T1000 (cell line): ENCODE results near the gene FBN2.
"Not testable (repeated sequence)": the region's sequence is repeated elsewhere in the genome, so short reads cannot be mapped to it uniquely, and the experiment has no call there.

ENCODE experiments used
- DNase-seq: peaks from one replicate; lab custom pipeline; 2025; ENCODE audit warnings: mixed read lengths; lab: John Stamatoyannopoulos, UW

Gene FBN2

GRCh38 chr5:128478386-128479368 lies 59.4 kb downstream of the FBN2 start:
- DNase-seq = no peak

GRCh38 chr5:128477944-128478343 lies 60.1 kb downstream of the FBN2 start:
- no peak for DNase-seq

GRCh38 chr5:128475693-128476092 lies 62.4 kb downstream of the FBN2 start:
- DNase-seq = no peak

GRCh38 chr5:128472919-128473318 lies 65.1 kb downstream of the FBN2 start:
- no peak for DNase-seq

- DNase-seq = no peak
Measured at GRCh38 chr5:128472036-128472435, 66.0 kb downstream of the FBN2 start.

GRCh38 chr5:128470663-128471062 lies 67.4 kb downstream of the FBN2 start:
- DNase-seq = no peak

- DNase-seq = no peak
Measured at GRCh38 chr5:128469912-128470311, 68.1 kb downstream of the FBN2 start.

GRCh38 chr5:128466980-128467379 lies 71.1 kb downstream of the FBN2 start:
- no peak for DNase-seq

- no peak for DNase-seq
Measured at GRCh38 chr5:128466554-128466953, 71.5 kb downstream of the FBN2 start.

GRCh38 chr5:128464596-128464995 lies 73.4 kb downstream of the FBN2 start:
- no peak for DNase-seq

- DNase-seq = no peak
Measured at GRCh38 chr5:128462330-128462729, 75.7 kb downstream of the FBN2 start.

GRCh38 chr5:128457147-128457915 lies 80.7 kb downstream of the FBN2 start:
- not testable (repeated sequence) for DNase-seq

GRCh38 chr5:128455841-128456361 lies 82.1 kb downstream of the FBN2 start:
- no peak for DNase-seq

GRCh38 chr5:128453121-128453520 lies 84.9 kb downstream of the FBN2 start:
- DNase-seq = no peak

GRCh38 chr5:128447224-128447623 lies 90.8 kb downstream of the FBN2 start:
- not testable (repeated sequence) for DNase-seq

- DNase-seq = no peak
Measured at GRCh38 chr5:128441941-128442350, 96.1 kb downstream of the FBN2 start.

GRCh38 chr5:128441165-128441564 lies 96.9 kb downstream of the FBN2 start:
- DNase-seq = no peak

GRCh38 chr5:128436749-128437188 lies 101.3 kb downstream of the FBN2 start:
- peak; percentile 38 for DNase-seq

- no peak for DNase-seq
Measured at GRCh38 chr5:128435861-128436260, 102.2 kb downstream of the FBN2 start.

- DNase-seq = no peak
Measured at GRCh38 chr5:128434993-128435392, 103.1 kb downstream of the FBN2 start.

- no peak for DNase-seq
Measured at GRCh38 chr5:128432913-128433440, 105.1 kb downstream of the FBN2 start.

- no peak for DNase-seq
Measured at GRCh38 chr5:128427921-128428320, 110.1 kb downstream of the FBN2 start.
